Measurements from ENCODE around the gene POTEH.
"Not testable (repeated sequence)": the region's sequence is repeated elsewhere in the genome, so short reads cannot be mapped to it uniquely, and the experiment has no call there.

Gene POTEH

DNA sequence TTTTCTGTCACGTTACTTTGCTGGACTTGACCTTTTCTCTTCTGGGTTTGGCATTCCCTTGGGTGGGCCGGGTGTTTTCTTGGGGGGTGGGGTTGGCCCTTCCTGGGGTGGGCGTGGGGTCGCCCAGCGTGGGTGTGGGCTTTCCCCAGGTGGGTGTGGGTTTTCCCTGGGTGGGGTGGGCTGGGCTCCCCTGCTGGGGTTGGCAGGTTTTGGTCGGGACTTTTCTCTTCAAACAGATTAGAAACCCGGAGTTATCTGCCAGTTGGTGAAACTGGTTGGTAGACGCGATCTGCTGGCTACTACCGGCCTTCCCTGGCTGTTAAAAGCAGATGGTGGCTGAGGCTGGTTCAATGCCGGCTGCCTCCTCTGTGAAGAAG is at the start of gene POTEH:
Gene POTEH (plus strand): TSS at position 278 of the 377 bp plus-strand sequence. CDS start 52 bp downstream, at position 330.
- DNase-seq = not testable (repeated sequence)

DNA sequence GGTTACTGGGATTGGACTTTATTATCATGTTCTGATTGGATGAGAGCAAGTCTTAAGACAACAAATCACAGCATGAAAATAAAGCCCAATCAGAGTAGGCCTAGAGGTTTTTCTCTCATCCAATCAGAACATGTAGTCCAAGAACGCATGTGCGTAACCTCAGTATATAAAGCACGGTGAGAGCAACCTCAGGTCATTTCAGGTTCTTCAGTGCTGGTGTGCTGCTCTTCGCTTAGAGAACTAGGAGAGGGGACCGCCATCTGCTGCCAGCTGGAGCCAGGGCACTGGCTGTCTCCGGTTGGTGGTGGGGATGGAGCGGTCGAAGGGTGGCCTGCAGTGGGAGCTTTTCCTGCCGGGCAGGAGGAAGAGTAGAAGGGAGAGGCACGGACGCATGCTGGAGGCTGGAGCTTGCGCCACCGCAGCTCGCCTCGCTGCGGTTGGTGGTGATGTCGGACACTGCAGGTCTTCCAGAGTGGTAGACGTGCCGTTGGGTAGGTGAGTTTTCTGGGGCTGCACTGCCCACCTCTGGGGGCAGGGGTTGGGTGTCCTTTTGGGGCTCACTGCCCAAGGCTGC is 47.5 kb upstream of the POTEH start:
- DNase-seq = not testable (repeated sequence)

DNA sequence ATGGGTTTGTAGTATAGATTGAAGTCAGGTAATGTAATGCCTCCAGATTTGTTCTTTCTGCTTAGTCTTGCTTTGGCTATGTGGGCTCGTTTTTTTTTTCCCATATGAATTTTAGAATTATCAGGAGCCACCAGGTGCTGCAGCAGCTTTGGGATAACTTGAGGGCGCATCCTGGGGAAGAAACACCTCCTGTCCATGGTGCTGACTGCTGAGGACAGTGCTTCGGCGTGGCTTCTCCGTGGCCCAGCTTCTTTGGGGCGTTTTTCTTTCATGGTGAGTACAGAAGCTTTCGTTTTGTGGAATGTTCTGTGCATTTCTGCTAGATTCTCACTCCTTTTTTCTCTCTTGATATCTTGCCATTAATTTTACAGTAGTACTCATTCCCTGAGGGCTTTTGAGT is 37.9 kb upstream of the POTEH start:
- not testable (repeated sequence) for DNase-seq

DNA sequence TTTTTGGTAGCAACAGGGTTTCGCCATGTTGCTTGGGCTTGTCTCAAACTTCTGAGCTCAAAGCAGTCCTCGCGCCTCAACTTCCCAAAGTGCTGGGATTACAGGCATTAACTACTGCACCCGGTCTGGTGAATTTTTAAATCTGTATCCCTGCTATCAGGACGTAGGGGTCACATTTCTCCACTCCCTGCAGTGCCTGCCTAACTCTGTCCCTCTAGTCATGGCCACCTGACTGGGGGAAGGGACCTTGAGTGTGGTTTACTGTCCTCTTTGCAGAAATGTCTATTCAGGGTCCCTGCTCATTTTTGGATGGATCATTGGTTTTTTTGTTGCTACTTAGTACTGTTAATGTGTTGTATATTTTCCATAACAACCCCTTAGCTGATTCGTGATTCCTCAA is 37.1 kb upstream of the POTEH start:
- not testable (repeated sequence) for DNase-seq

DNA sequence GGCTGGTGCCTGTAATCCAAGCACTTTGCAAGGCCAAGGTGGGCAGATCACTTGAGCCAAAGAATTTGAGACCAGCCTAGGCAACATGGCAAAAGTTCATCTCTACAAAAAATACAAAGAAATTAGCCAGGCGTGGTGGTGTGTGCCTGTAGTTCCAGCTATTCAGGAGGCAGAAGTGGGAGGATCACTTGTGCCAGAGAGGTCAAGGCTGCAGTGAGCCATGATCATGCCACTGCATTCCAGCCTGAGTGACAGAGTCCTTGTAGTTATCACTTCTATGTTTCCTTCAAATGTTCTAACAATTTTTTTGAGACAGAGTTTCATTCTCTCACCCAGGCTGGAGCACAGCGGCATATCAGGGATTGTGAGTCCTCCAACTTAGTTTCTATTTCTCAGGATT is 36.6 kb upstream of the POTEH start:
- not testable (repeated sequence) for DNase-seq

DNA sequence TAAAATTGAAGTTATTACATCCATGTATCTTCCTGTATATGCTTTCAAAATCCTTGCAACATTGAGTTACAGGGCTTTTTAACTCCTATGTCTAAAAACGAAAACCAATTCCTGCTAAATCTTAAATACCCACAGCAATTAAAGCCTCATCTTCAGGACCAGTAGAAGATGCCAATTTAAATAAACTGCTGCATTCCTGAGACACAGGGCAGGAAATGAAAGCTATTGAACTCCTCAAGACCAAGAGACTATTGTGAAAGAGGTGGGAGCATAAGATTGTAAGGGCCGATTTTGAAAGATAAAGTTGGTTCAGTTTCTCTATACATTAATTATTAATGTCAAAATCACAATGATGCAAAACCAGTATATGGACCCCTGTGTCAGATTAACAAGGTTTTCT is 28.7 kb upstream of the POTEH start:
- DNase-seq = not testable (repeated sequence)

DNA sequence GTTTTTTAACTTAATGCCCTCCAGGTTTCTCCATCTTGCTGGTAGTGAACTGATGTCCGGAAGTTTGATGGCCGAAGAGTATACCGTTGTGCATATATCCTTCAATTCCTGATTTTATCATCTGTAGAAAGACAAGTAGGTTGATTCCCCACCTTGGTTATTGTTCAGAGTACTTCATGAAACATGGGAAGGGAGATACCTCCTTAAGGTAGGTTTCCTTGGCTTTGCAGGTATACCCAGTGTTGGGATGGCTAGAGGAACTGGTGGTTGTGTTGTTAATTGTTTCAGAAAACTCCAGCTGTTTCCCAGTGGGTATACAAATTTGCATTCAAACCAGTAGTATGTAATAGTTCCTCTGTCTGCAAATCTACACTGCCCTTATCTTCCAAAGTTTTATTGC is 25.1 kb upstream of the POTEH start:
- DNase-seq = not testable (repeated sequence)

DNA sequence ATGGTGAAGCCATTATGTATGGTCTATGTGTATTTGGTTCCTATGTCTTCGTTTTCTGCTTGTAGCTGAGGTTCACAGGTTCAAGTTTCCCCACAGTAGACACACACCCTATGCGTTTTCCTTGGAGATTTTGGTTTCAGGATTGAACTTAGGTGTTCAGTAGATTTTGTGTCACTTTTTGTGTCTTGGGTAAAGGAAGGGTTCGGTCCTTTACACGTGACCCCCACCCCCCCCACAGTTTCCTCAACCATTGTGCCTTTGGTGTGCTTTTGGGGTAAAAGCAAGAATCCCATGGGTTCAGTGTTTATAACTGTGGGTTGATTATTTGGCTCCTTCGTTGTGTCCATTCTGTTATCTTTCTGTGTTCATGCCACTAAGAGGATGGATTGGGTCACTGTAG is 24.3 kb upstream of the POTEH start:
- not testable (repeated sequence) for DNase-seq

DNA sequence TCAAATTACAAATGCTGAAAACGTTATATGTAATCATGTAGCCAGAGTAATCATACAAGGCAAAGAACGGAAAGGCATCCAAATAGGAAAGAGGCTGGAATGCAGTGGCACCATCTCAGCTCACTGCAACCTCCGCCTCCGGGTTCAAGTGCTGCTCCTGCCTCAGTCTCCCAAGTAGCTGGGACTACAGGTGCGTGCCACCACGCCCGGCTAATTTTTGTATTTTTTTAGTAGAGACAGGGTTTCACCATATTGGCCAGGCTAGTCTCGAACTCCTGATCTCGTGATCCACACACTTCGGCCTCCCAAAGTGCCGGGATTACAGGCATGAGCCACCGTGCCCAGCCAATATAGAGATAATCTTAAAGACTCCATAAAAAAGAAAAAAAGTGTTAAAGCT is 20.4 kb upstream of the POTEH start:
- DNase-seq = not testable (repeated sequence)

DNA sequence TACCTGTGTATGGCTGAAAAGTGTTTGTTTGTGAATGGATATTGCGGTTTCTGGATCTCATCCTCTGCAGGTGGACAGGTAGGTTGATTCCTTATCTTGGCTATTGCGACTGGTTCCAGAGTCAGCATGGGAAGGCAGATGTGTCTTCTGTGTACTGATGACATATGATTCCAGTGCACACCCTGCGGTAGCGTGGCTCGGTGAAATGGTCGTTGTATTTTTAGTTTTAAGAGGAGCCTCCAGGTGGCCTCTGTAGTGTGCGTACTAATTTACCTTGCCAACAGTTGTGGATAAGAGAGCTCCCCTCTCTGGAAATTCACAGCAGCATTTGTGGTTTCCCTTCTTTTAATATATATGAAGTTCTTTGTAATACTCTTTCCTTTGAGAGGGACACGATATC is 10.1 kb upstream of the POTEH start:
- DNase-seq = not testable (repeated sequence)

DNA sequence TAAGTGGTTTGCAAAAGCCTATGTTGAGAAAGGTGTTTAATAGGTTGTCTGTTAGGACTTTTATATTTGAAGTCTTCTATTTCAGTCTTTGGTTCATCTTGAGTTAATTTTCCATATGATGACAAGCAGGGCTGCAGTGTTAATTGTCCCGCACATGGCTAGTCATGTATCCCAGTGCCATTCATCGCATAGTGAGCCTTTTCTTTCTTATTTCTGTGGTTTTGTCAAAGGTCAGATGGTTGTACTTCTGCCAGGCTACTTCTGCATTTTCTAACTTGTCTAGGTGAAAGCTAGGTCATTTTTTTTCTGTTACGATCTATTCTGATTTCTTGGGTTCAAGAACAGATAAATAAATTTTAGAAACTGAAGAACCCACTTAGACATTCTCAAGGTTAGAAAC is 5.7 kb upstream of the POTEH start:
- DNase-seq = not testable (repeated sequence)

DNA sequence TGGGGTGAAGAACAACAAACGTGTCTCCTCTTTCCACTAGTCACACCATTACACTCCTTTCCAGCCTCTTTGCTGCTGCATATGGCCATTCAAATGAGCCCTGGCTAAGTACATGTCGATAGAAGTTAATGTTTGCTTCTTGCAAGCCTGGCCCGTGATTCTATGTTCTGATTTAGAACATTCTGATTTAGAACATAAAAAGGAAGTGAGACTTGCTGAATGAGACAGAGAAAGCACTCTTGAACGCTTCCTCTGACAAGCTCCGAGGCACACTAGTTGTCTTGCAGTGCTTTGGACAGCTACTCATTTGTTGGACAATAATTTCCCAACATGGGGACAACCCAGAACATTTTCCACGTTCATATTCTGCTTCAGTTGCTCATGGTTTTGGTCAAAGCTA is 5.1 kb upstream of the POTEH start:
- not testable (repeated sequence) for DNase-seq

DNA sequence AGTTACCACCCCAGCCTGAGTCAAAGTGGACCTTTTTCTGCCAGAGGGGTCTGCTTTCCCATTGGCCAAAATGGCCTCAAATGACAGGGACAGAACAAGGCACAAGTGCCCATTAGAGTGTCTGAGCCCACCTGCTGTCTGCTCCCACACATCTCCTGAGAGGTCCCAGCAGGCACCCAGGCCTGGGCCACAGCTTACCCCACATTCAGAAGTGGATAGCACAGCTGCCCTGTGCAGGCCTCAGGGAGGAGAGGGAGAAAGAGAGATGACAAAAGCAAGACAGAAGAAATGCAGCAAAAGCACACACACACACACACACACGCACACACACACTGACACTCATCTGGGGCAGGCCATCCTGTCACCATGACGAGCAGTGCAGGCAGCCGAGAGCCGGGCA is 4.2 kb upstream of the POTEH start:
- DNase-seq = not testable (repeated sequence)

DNA sequence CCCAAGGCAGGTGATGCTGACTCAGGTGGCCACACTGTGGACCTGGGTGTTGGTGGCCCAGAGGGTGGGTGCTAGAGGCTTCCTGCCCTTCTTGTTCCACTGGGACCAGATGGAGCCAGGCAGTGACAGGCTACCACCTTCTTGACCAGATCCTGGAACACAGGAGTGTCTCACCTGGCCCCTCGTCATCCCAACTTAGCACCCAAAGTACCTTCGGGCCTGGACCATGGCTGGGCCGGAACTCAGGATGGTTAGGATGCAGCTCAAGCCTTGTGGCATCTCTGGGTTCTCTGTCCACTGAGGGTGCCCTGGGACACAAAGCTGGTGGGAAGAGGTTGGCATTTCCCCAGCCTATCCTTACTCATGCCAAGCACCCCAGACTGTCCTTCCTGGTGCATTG is 2.7 kb upstream of the POTEH start:
- not testable (repeated sequence) for DNase-seq

DNA sequence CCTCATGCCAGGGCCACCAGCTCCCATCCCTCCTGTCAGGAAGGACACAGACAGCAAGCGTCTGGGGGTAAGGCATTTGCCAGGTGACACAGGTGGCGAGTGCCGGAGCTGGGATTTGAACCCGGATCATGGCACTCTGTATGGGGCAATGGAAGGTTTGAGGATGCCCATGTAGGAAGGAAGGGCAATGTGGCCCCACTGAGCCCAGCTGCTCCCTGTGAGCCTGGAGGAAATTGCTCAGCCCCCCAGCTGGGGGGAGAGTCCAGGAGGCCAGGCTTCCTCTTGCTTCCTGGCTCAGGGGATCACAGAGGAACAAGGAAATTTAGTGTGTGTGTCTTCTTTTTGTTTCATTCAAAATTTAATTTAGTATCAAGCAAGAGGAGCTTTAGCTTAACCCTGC is 2.1 kb upstream of the POTEH start:
- not testable (repeated sequence) for DNase-seq

DNA sequence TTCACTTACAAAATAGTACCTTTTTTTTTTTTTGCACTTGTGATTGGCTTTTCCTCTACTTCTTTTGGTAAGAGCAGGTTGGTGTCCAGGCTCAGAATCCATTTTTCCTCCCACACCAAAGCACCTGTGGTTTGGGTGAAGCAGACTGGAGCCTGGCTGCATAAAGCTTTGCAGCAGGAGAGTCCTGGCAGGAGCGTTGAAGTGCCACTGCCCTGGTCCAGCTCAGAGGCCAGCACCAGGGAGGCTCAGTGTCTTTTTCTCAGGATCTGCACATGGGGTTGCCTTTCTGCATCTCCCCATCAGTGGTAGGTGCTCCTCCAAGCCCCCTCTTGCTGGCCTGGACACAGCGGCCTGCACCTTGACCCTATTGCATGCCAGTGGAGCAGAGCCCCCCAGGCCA is 1.7 kb upstream of the POTEH start:
- not testable (repeated sequence) for DNase-seq

DNA sequence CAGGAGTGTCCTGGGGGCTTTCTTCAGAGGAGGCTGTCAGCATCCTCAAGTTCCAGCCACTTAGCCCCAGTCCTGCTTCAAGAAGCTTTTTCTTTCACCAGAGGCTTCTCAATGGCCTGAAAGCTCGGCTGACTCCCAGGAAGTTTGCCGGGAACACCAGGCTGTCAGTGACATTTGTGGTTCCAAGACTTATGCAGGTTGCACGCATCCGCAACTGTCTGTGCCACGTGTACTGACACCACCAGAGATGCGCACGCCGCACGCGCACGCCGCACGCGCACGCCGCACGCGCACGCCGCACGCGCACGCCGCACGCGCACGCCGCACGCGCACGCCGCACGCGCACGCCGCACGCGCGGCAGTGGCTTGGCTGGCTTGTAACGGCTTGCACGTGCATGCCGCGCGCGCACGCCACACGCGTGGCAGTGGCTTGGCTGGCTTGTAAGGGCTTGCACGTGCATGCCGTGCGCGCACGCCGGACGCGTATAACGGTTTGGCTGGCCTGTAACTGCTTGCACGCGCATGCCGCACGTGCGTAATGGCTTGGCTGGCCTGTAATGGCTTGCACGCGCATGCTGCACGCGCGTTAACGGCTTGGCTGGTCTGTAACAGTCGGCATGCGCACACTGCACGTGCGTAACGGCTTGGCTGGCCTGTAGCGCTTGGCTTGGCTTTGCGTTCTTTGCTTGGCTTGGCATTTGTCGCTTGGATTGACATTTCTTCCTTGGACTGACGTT is 646 bp upstream of the POTEH start:
- not testable (repeated sequence) for DNase-seq

DNA sequence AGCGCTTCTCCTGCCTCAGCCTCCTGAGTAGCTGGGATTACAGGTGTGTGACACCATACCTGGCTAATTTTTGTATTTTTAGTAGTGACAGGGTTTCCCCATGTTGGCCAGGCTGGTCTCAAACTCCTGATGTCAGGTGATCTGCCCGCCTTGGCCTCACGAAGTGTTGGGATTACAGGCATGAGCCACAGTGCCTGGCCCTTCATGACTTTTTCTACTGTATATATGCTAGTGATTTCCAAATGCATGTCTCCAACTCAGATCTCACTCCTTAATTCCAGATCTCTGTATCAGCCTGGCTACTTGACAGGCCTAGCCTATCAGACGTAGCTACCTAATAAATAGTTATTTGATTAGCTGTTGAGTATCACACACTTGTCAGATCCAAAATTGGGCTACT is 23.8 kb downstream of the POTEH start:
- DNase-seq = not testable (repeated sequence)

DNA sequence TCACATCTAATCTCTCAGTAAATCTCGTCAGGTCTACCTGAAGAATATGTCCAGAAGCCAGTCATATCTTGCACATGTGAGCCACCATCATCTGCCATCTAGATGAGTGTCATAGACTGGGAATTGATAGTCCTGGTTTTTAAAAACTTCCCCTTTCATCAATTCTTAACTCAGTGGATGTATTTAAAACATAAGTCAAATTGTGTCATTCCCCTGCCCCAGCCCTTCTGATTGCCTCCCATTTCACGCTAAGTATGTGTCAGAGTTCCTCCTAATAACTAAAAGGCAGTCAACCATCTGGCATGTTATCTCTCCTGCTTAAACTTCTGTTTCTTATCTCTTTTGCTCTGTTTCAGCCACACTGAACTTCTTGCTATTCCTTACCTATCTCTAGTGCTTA is 24.3 kb downstream of the POTEH start:
- not testable (repeated sequence) for DNase-seq

DNA sequence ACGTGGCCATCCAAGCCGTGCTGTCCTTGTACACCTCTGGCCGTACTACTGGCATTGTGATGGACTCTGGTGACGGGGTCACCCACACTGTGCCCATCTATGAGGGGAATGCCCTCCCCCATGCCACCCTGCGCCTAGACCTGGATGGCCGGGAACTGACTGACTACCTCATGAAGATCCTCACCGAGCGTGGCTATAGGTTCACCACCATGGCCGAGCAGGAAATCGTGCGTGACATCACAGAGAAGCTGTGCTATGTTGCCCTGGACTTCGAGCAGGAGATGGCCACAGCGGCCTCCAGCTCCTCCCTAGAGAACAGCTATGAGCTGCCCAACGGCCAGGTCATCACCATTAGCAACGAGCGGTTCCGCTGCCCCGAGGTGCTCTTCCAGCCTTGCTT is 32.1 kb downstream of the POTEH start:
- not testable (repeated sequence) for DNase-seq

DNA sequence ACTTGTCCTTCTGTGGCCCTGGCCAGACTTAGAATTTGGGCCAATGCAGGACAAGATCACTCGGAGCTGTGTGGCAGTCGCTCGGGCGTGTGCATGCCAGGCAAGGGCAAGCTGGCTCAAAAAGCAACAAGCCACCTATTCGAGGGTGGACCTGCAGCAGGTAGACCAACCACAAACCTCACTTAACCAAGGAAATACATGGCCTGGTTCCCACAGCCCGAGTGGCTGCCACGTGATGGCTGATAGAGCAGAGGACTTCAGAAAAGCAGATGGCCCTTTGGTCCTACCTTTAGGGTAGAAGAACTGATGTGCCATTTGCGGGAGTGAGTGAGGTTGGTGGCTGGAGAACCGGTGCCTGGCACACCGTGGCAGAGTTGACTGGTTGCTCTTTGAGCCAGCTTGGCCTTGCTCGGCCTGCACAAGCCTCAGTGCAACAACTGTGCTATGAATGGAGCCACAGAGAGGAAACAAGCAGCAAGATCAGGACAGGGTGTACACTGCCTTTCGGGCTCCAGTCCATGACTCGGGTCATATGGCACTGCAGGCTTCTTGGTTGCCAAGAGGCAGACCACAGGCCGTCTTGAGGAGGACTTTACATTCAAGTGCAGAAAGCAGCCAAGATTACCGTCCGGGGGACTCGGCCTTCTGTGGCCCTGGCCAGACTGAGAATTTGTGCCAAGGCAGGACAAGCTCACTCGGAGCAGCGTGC is 39.5 kb downstream of the POTEH start:
- DNase-seq = not testable (repeated sequence)

DNA sequence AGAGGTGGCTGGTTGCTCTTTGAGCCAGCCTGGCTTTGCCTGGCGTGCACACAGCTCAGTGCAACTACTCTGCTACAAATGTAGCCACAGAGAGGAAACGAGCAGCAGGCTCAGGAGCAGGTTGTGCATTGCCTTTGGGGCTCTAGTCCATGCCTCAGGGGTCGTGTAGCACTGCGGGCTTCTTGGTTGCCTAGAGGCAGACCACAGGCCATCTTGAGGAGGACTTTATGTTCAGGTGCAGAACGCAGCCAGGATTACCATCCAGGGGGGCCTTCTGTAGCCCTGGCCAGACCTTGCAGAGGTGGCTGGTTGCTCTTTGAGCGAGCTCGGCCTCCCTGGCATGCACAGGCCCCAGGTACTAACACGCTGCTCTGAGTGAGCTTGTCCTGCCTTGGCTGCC is 41.2 kb downstream of the POTEH start:
- DNase-seq = not testable (repeated sequence)

DNA sequence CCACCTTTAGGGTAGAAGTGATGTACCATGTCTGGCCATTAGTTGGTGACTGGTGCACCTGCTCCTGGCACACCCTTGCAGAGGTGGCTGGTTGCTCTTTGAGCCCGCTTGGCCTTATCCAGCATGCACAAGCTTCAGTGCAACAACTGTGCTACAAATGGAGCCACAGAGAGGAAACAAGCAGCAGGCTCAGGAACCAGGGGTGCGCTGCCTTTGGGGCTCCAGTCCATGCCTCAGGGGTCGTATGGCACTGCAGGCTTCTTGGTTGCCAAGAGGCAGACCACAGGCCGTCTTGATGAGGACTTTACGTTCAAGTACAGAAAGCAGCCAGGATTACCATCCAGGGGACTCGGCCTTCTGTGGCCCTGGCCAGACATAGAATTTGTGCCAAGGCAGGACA is 44.6 kb downstream of the POTEH start:
- not testable (repeated sequence) for DNase-seq
